IMR-90 (cell line): Measurements from ENCODE around the gene SELENOS. TPM values are rescaled to one million over a fixed set of nuclear protein-coding genes. Genes with fewer than 3 reads are reported as not detected.
A peak's percentile ranks its signal among the peaks of the same experiment; 100 is the strongest.

Source experiments
- ATAC-seq: fragments of 200-7000 bp; cut with Tn5 transposase; 2 replicates; pipeline ENCODE4 v1.9.1; 2020; ENCODE audit warnings: low read depth, mild to moderate bottlenecking, moderate library complexity
- BruUV-seq: library from RNA; stranded (reverse); fragments of 400-500 nt; replicated peaks from 2 replicates; lab custom pipeline; 2021; lab: Mats Ljungman, UMichigan
- CTCF ChIA-PET: fragments of 300-600 bp; formaldehyde crosslinking; extraction: SDS; loops from one replicate; lab custom pipeline; 2021; ENCODE audit warnings: antibody characterized with exemption; lab: Yijun Ruan, JAX
- POLR2A ChIA-PET: fragments of 300-600 bp; sonication (Branson Sonifier 250); formaldehyde crosslinking; loops from one replicate; lab custom pipeline; 2022; ENCODE audit warnings: antibody characterized with exemption; ENCODE audit not compliant: unreplicated experiment; lab: Charles Lee
- DNase-seq: peaks from one replicate; pipeline ENCODE4 v3.0.0; 2013
- H2AFZ ChIP-seq: replicated peaks from 2 replicates; pipeline ENCODE3; 2013; ENCODE audit warnings: low read length, mild to moderate bottlenecking; ENCODE audit not compliant: poor library complexity
- H2AK5ac ChIP-seq: 2 replicates; pipeline ENCODE4 v1.6.1; 2013; ENCODE audit warnings: low read depth, low read length, inconsistent platforms
- H2AK9ac ChIP-seq: replicated peaks from 2 replicates; pipeline ENCODE3; 2013; ENCODE audit warnings: mild to moderate bottlenecking, low read depth, low read length, moderate library complexity; ENCODE audit not compliant: poor library complexity
- H2BK120ac ChIP-seq: 2 replicates; pipeline ENCODE4 v1.6.1; 2013; ENCODE audit warnings: low read depth, low read length, inconsistent platforms
- H2BK15ac ChIP-seq: 3 replicates; pipeline ENCODE4 v1.6.1; 2013; ENCODE audit warnings: low read depth, low read length, inconsistent platforms
- H2BK20ac ChIP-seq: 2 replicates; pipeline ENCODE4 v1.6.1; 2013; ENCODE audit warnings: low read depth, mild to moderate bottlenecking, inconsistent platforms, low read length, moderate library complexity
- H2BK5ac ChIP-seq: 2 replicates; pipeline ENCODE4 v1.6.1; 2013; ENCODE audit warnings: mild to moderate bottlenecking, low read depth, low read length, inconsistent platforms; ENCODE audit not compliant: poor library complexity, severe bottlenecking
- H3K14ac ChIP-seq: replicated peaks from 2 replicates; pipeline ENCODE4 v1.6.1; 2013; ENCODE audit warnings: low read depth, low read length, inconsistent platforms
- H3K18ac ChIP-seq: 2 replicates; pipeline ENCODE4 v1.6.1; 2013; ENCODE audit warnings: low read depth, low read length, control low read depth
- H3K23ac ChIP-seq: 2 replicates; pipeline ENCODE4 v1.6.1; 2013; ENCODE audit warnings: low read depth, low read length, inconsistent platforms
- H3K27ac ChIP-seq: 2 replicates; pipeline ENCODE4 v1.5.1; 2013; ENCODE audit warnings: mild to moderate bottlenecking, control low read depth, low read length; ENCODE audit not compliant: insufficient read depth
- H3K27me3 ChIP-seq: 2 replicates; pipeline ENCODE4 v1.6.1; 2013; ENCODE audit warnings: low read length; ENCODE audit not compliant: control insufficient read depth, insufficient read depth
- H3K36me3 ChIP-seq: 2 replicates; pipeline ENCODE4 v1.6.1; 2013; ENCODE audit warnings: low read length, mixed read lengths; ENCODE audit not compliant: control insufficient read depth, insufficient read depth
- H3K4ac ChIP-seq: 2 replicates; pipeline ENCODE4 v1.6.1; 2013; ENCODE audit warnings: low read depth, low read length, inconsistent platforms
- H3K4me1 ChIP-seq: 2 replicates; pipeline ENCODE4 v1.6.1; 2013; ENCODE audit warnings: low read length, mixed read lengths; ENCODE audit not compliant: control insufficient read depth, insufficient read depth
- H3K4me2 ChIP-seq: 2 replicates; pipeline ENCODE4 v1.6.1; 2013; ENCODE audit warnings: low read depth, mild to moderate bottlenecking, control low read depth, low read length, moderate library complexity
- H3K4me3 ChIP-seq: 2 replicates; pipeline ENCODE4 v1.5.1; 2013; ENCODE audit warnings: low read depth, mild to moderate bottlenecking, control low read depth, low read length, moderate library complexity; ENCODE audit not compliant: insufficient read depth
- H3K56ac ChIP-seq: 2 replicates; pipeline ENCODE4 v1.6.1; 2013; ENCODE audit warnings: low read length, inconsistent platforms; ENCODE audit not compliant: insufficient read depth; ENCODE audit errors: extremely low read depth
- H3K79me1 ChIP-seq, 2 experiments: 2 replicates each; pipeline ENCODE4 v1.6.1; 2013; ENCODE audit warnings: low read length in 2 of 2, inconsistent platforms in 1 of 2, low read depth in 1 of 2
- H3K9ac ChIP-seq: 2 replicates; pipeline ENCODE4 v1.6.1; 2013; ENCODE audit warnings: low read depth, low read length, control low read depth
- H3K9me1 ChIP-seq: 2 replicates; pipeline ENCODE4 v1.6.1; 2013; ENCODE audit warnings: low read length, inconsistent platforms; ENCODE audit not compliant: insufficient read depth
- H3K9me3 ChIP-seq: 2 replicates; pipeline ENCODE4 v1.6.1; 2013; ENCODE audit warnings: low read length; ENCODE audit not compliant: control insufficient read depth, insufficient read depth
- H4K20me1 ChIP-seq: 2 replicates; pipeline ENCODE4 v1.6.1; 2013; ENCODE audit warnings: low read length, inconsistent platforms; ENCODE audit not compliant: insufficient read depth
- H4K5ac ChIP-seq: 2 replicates; pipeline ENCODE4 v1.6.1; 2013; ENCODE audit warnings: mild to moderate bottlenecking, low read depth, low read length, control low read depth
- H4K8ac ChIP-seq, 2 experiments: 2 replicates each; pipeline ENCODE4 v1.6.1; 2013; ENCODE audit warnings: low read depth in 2 of 2, low read length in 2 of 2, control low read depth in 1 of 2, inconsistent platforms in 1 of 2
- H4K91ac ChIP-seq: 2 replicates; pipeline ENCODE4 v1.6.1; 2013; ENCODE audit warnings: low read depth, low read length, inconsistent platforms; ENCODE audit not compliant: insufficient read depth
- BHLHE40 ChIP-seq: fragments of 150-350 bp; IDR thresholded peaks from 2 replicates; pipeline ENCODE4 v1.6.1; 2016; ENCODE audit warnings: mild to moderate bottlenecking, low read depth, low read length
- CEBPB ChIP-seq: IDR thresholded peaks from 2 replicates; pipeline ENCODE4 v1.6.1; 2012; ENCODE audit warnings: low read depth, low read length, improper control_type of control experiment
- ELK1 ChIP-seq: fragments of 150-350 bp; IDR thresholded peaks from 2 replicates; pipeline ENCODE4 v1.6.1; 2016; ENCODE audit warnings: low read depth, mild to moderate bottlenecking, low read length, moderate library complexity, borderline replicate concordance
- FOS ChIP-seq: fragments of 150-350 bp; IDR thresholded peaks from 2 replicates; pipeline ENCODE4 v1.6.1; 2016; ENCODE audit warnings: low read depth, low read length
- MAFK ChIP-seq: IDR thresholded peaks from 2 replicates; pipeline ENCODE4 v1.6.1; 2012; ENCODE audit warnings: low read depth, low read length, improper control_type of control experiment
- MAZ ChIP-seq: IDR thresholded peaks from 2 replicates; pipeline ENCODE4 v1.6.1; 2012; ENCODE audit warnings: low read depth, mild to moderate bottlenecking, low read length, improper control_type of control experiment, moderate library complexity, borderline replicate concordance
- MXI1 ChIP-seq: IDR thresholded peaks from 2 replicates; pipeline ENCODE4 v1.6.1; 2012; ENCODE audit warnings: low read depth, mild to moderate bottlenecking, low read length, moderate library complexity, borderline replicate concordance
- NFE2L2 ChIP-seq: fragments of 150-350 bp; IDR thresholded peaks from 2 replicates; pipeline ENCODE4 v1.6.1; 2016; ENCODE audit warnings: low read depth, mild to moderate bottlenecking, low read length
- POLR2A ChIP-seq: IDR thresholded peaks from 2 replicates; pipeline ENCODE4 v1.6.1; 2012; ENCODE audit warnings: mild to moderate bottlenecking, low read depth, low read length
- RAD21 ChIP-seq: IDR thresholded peaks from 2 replicates; pipeline ENCODE4 v1.6.1; 2012; ENCODE audit warnings: low read length, improper control_type of control experiment
- RCOR1 ChIP-seq: IDR thresholded peaks from 2 replicates; pipeline ENCODE4 v1.6.1; 2012; ENCODE audit warnings: mild to moderate bottlenecking, low read length, improper control_type of control experiment; ENCODE audit not compliant: insufficient replicate concordance
- RFX5 ChIP-seq: IDR thresholded peaks from 2 replicates; pipeline ENCODE4 v1.8.0; 2012; ENCODE audit warnings: low read depth, mild to moderate bottlenecking, low read length, moderate library complexity
- SMC3 ChIP-seq: fragments of 150-350 bp; IDR thresholded peaks from 2 replicates; pipeline ENCODE4 v1.6.1; 2016; ENCODE audit warnings: low read depth, mild to moderate bottlenecking, antibody characterized with exemption, low read length, moderate library complexity
- WGBS, 2 experiments: methylation state at CpG; one replicate each; pipeline versions ENCODE4 v1.1.5 to v1.1.7; 2013; ENCODE audit warnings: missing lambda C conversion rate in 2 of 2; ENCODE audit not compliant: insufficient read length in 1 of 2; ENCODE audit errors: extremely low coverage in 2 of 2; 5-methylcytosine and 5-hydroxymethylcytosine counted together
- dilution Hi-C: fragments of 300-500 bp; cut with HindIII; formaldehyde crosslinking; loops from one replicate; pipeline ENCODE4 v1.14.3; 2018; ENCODE audit warnings: low sequenced_read_pairs; ENCODE audit not compliant: unreplicated experiment
- in situ Hi-C: fragments of 300-500 bp; cut with MboI; formaldehyde crosslinking; loops from 3 replicates; pipeline ENCODE4 v1.14.3; 2019; ENCODE audit warnings: low sequenced_read_pairs, inconsistent platforms, mixed read lengths
- intact Hi-C: fragments of 100-400 bp; cut with micrococcal nuclease; formaldehyde crosslinking; loops from 2 replicates; pipeline ENCODE4 v1.10.0; 2022
- polyA plus RNA-seq, 3 experiments: library from polyadenylated mRNA; depleted of rRNA; stranded (reverse); fragments of >200 nt; gene quantifications; 2 replicates each; pipeline ENCODE4 v1.2.3, GENCODE V29; 2012; ENCODE audit warnings: low replicate concordance in 1 of 3
- total RNA-seq: library from RNA; depleted of rRNA; stranded (reverse); fragments of >200 nt; gene quantifications from 2 replicates; pipeline ENCODE4 v1.2.3, GENCODE V29; 2012
- TF ChIP-seq, protein P1 (sequence below): fragments of 150-350 bp; IDR thresholded peaks from 2 replicates; pipeline ENCODE4 v1.6.1; 2017; ENCODE audit warnings: mild to moderate bottlenecking, antibody characterized with exemption, low read length, low read depth
- TF ChIP-seq, protein P2 (sequence below): conservative IDR thresholded peaks from 2 replicates; pipeline ENCODE4 v1.5.1; 2012; ENCODE audit warnings: mild to moderate bottlenecking, low read depth, low read length, improper control_type of control experiment

The SELENOS gene
- total and polyA plus RNA-seq, 2 of the 4 experiments (the other 2 are of a cell fraction): 39.8 to 77.1 TPM

- Histone ChIP-seq H3K79me1 (peaks cover 0 to 24% of the 10 kb centered on the region in 2 experiments; a peak in 2 of 4 replicates), H3K27me3 (no peaks in the 10 kb centered on the region), H2BK20ac (no peak overlapping the region), H3K9me3 (no peaks in the 10 kb centered on the region), H2AK9ac (peak overlapping the region; percentile 73), H3K18ac (no peak overlapping the region), H3K4me2 (peak overlapping the region; percentile 80), H3K23ac (peak overlapping the region; percentile 94), H3K4ac (peak overlapping the region; percentile 91), H3K4me3 (peak overlapping the region; percentile 71), H3K9ac (peak overlapping the region; percentile 82), H2BK120ac (peak overlapping the region; percentile 71; the same call in 1 of the 2 replicates), H3K9me1 (no peaks in the 10 kb centered on the region), H4K20me1 (peaks cover 25% of the 10 kb centered on the region), H3K56ac (peak overlapping the region; percentile 93; the same call in 1 of the 2 replicates), H3K36me3 (no peaks in the 10 kb centered on the region), H2AK5ac (peak overlapping the region; percentile 76; the same call in 1 of the 2 replicates), H4K5ac (peak overlapping the region; percentile 64), H2BK15ac (no peak overlapping the region), H2BK5ac (peak overlapping the region; percentile 69), H4K8ac (peak overlapping the region; percentile 73 to 98; a peak in 2 of 4 replicates), H3K4me1 (peaks cover 6% of the 10 kb centered on the region), H4K91ac (peak overlapping the region; percentile 67), H3K27ac (peak overlapping the region; percentile 84), H2AFZ (peak overlapping the region; percentile 96), H3K14ac (peak overlapping the region; percentile 96)
- BruUV-seq: no TSS peak
- POLR2A ChIA-PET: no interaction called here
- intact Hi-C loops (loop anchor here (1.0 kb wide), 1 partner anchor 346 kb away; no protein-coding TSS in a partner anchor), in situ Hi-C loops (no loop called here), dilution Hi-C loops (no loop called here)
- CTCF ChIA-PET: interaction anchor here (0.7 to 2.2 kb wide), 4 partner anchors 345 to 1591 kb away, joined by 3 to 5 read pairs (median 4); no protein-coding TSS in a partner anchor
- DNase-seq: peak; percentile 72
- ATAC-seq: peak; percentile 1; the same call in 1 of the 2 replicates
- no CpG with 5 or more reads among the region's 20 CpGs for WGBS, 2 experiments
- TF ChIP-seq POLR2A (no peak), MAZ (no peak), MXI1 (no peak), ELK1 (no peak), CEBPB (no peak), RCOR1 (no peak), BHLHE40 (no peak), SMC3 (no peak), FOS (no peak), NFE2L2 (no peak), RFX5 (no peak), MAFK (no peak), RAD21 (no peak)
- TF ChIP-seq, protein P1, sequence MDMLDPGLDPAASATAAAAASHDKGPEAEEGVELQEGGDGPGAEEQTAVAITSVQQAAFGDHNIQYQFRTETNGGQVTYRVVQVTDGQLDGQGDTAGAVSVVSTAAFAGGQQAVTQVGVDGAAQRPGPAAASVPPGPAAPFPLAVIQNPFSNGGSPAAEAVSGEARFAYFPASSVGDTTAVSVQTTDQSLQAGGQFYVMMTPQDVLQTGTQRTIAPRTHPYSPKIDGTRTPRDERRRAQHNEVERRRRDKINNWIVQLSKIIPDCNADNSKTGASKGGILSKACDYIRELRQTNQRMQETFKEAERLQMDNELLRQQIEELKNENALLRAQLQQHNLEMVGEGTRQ: no peak
- TF ChIP-seq, protein P2, sequence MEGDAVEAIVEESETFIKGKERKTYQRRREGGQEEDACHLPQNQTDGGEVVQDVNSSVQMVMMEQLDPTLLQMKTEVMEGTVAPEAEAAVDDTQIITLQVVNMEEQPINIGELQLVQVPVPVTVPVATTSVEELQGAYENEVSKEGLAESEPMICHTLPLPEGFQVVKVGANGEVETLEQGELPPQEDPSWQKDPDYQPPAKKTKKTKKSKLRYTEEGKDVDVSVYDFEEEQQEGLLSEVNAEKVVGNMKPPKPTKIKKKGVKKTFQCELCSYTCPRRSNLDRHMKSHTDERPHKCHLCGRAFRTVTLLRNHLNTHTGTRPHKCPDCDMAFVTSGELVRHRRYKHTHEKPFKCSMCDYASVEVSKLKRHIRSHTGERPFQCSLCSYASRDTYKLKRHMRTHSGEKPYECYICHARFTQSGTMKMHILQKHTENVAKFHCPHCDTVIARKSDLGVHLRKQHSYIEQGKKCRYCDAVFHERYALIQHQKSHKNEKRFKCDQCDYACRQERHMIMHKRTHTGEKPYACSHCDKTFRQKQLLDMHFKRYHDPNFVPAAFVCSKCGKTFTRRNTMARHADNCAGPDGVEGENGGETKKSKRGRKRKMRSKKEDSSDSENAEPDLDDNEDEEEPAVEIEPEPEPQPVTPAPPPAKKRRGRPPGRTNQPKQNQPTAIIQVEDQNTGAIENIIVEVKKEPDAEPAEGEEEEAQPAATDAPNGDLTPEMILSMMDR: no peak
Measured at GRCh38 chr15:101295607-101296161, 18.4 kb upstream of the SELENOS start.
